Central memory CD8-positive, alpha-beta T cell (primary cell): ENCODE results near the gene ATP11A.

Experiments used
- ATAC-seq: fragments of 150-1000 bp; cut with Tn5 transposase; replicated peaks from 2 replicates; pipeline ENCODE4 v1.10.0; 2022; ENCODE audit warnings: mild to moderate bottlenecking, moderate FRiP score, moderate number of reproducible peaks; ENCODE audit not compliant: poor library complexity, severe bottlenecking; ENCODE audit errors: extremely low read depth
- DNase-seq, 2 donors: peaks; one replicate each; pipeline ENCODE4 v3.0.0; 2021; ENCODE audit warnings: low spot score in 2 of 2
- H3K27ac Mint-ChIP-seq: one replicate; pipeline ENCODE4 v1.8.0; 2022; ENCODE audit warnings: low read depth, mild to moderate bottlenecking, moderate library complexity, mixed read lengths
- H3K27me3 Mint-ChIP-seq: one replicate; pipeline ENCODE4 v1.8.0; 2022; ENCODE audit warnings: mixed read lengths
- H3K36me3 Mint-ChIP-seq: one replicate; pipeline ENCODE4 v1.8.0; 2022; ENCODE audit warnings: mild to moderate bottlenecking, moderate library complexity, mixed read lengths; ENCODE audit not compliant: insufficient read depth
- H3K4me1 Mint-ChIP-seq: one replicate; pipeline ENCODE4 v1.8.0; 2022; ENCODE audit warnings: mixed read lengths
- H3K4me3 Mint-ChIP-seq: one replicate; pipeline ENCODE4 v1.8.0; 2022; ENCODE audit warnings: mild to moderate bottlenecking, moderate library complexity, mixed read lengths
- H3K9me3 Mint-ChIP-seq: one replicate; pipeline ENCODE4 v1.8.0; 2022; ENCODE audit warnings: mixed read lengths

ATP11A gene

DNA sequence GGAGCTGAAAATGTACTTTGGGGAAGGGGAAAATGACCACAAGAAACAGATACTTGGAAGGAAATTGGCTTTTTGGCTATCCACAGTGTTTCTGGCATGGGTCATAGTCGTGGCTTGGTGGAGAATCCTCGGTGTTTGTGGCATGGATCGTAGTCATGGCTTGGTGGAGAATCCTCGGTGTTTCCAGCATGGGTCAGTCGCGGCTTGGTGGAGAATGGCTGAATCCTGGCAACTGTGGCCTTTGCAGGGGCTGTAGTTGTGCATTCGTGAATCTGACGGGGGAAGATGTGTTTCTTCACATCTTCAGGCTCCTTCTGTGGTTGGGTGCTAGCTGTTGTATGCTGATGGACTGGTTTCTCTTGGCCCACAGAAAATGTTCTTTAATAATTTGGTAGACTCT, 217.4 kb downstream of the ATP11A start:
- Mint-ChIP-seq H3K4me1 (no peaks in the 10 kb centered on the region), H3K4me3 (no peak overlapping the region), H3K9me3 (no peaks in the 10 kb centered on the region), H3K27ac (no peak overlapping the region), H3K27me3 (peaks cover 15% of the 10 kb centered on the region), H3K36me3 (no peaks in the 10 kb centered on the region)
- DNase-seq (no peak), ATAC-seq (no peak)

- no peak for DNase-seq
- Mint-ChIP-seq H3K4me3 (no peak overlapping the region), H3K4me1 (no peaks in the 10 kb centered on the region), H3K27me3 (peaks cover 15% of the 10 kb centered on the region), H3K36me3 (no peaks in the 10 kb centered on the region), H3K27ac (no peak overlapping the region), H3K9me3 (no peaks in the 10 kb centered on the region)
- ATAC-seq, result no peak
Measured at GRCh38 chr13:112907871-112908331, 218.1 kb downstream of the ATP11A start.

GRCh38 chr13:112908342-112908741, 218.5 kb downstream of the ATP11A start:
- DNase-seq (no peak), ATAC-seq (no peak)
- H3K4me1 Mint-ChIP-seq, result no peaks in the 10 kb centered on the region
- H3K27ac Mint-ChIP-seq, result no peak overlapping the region
- no peaks in the 10 kb centered on the region for H3K9me3 Mint-ChIP-seq
- H3K27me3 Mint-ChIP-seq, result peaks cover 15% of the 10 kb centered on the region
- no peak overlapping the region for H3K4me3 Mint-ChIP-seq
- H3K36me3 Mint-ChIP-seq, result no peaks in the 10 kb centered on the region

DNA sequence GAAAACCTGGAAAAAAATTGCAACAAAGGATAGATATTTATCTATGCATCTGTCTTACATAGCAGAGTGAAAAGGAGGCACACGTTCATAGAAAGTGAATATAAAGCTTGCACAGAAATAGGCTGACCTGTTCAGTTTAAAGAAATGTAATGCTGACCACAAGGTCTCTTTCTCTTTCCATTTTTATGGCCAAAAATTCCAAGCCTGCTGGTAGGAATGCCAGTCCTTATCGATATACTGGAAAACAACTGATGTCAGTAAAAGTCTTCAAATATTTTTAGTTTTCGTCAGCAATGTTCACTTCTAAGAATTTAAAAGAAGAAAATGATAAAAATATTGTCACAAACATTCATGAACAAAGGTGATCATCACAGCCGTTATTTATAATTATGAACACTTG, 220.2 kb downstream of the ATP11A start:
- Mint-ChIP-seq H3K27ac (no peak overlapping the region), H3K4me1 (no peaks in the 10 kb centered on the region), H3K36me3 (no peaks in the 10 kb centered on the region), H3K9me3 (no peaks in the 10 kb centered on the region), H3K4me3 (no peak overlapping the region), H3K27me3 (peaks cover 15% of the 10 kb centered on the region)
- DNase-seq (no peak), ATAC-seq (no peak)

DNA sequence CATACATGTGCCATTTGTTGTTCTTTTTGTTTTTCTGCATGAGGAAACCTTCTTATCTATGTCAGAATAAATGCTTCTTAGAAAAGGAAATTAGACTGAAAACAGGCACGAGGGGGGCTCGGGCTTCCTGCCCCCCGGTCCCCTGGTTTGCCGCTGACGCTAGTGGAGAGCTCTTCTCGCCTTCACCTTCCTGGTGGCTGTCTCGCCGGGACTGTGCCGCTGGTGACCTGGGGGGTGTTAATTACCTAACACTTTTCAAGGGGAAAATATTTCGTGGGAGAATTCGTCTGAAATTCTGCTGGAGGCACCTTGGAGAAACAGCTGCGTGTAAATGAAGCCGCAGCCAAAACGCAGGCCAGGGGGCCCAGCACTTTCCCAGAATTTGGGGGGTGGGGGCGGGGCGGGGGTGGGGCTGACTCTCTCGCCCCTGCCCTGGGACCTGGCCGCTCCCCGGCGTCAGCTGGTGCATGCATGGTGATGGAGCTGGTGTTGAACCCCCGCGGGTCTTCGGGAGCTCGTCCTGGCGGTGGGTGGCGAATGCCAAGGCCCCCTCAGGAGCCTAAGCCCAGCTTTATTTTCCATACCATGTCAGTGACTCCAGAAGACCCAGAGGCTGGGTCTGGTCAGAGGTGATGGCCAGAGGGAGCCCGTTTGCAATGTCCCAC, 220.9 kb downstream of the ATP11A start:
- H3K27me3 Mint-ChIP-seq, result peaks cover 15% of the 10 kb centered on the region
- no peak for DNase-seq
- no peak for ATAC-seq
- no peak overlapping the region for H3K4me3 Mint-ChIP-seq
- H3K36me3 Mint-ChIP-seq, result no peaks in the 10 kb centered on the region
- no peak overlapping the region for H3K27ac Mint-ChIP-seq
- no peaks in the 10 kb centered on the region for H3K4me1 Mint-ChIP-seq
- no peaks in the 10 kb centered on the region for H3K9me3 Mint-ChIP-seq

DNA sequence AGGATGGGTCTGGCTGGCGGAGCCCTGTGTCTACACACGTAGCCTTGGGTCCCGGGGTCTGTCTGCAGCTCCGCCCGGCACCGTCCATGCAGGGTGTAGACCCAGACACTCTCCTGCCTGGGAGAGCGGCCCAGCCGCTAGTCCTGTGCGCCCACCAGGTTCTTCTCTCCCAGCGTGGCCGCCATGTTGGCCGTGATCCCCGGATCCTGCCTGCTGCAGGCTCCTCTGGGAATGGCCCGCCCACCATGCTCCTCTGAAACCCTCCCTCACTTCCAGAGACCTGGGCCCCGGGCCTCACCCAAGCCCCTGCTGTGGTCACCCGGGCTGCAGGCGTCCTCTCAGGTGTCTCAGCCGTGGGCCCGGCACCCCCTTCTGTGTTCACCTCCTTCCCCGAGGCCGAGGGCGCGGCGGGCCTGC, 221.5 kb downstream of the ATP11A start:
- H3K27ac Mint-ChIP-seq, result no peak overlapping the region

DNA sequence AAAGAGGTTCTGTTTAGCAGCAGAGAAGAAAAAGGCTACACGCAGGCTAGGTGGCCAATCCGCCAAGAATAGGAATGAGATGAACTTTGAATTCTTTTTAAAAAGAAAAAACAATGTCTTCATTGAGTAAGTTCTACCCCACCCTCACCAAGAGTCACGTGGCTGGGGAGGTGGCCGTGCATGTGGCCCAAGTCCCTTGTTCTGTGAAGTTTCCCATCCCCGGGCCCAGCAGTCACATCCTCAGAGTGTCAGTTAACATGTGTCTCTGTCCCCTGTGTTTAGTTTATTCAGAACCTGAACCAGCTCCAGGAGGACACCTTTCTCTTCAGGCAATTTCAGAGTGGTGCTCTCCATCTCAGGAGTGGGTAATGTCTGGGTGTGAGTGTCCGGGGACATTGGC, 222.0 kb downstream of the ATP11A start:
- no peaks in the 10 kb centered on the region for H3K9me3 Mint-ChIP-seq
- no peaks in the 10 kb centered on the region for H3K36me3 Mint-ChIP-seq
- DNase-seq, result no peak
- H3K27me3 Mint-ChIP-seq, result peaks cover 12% of the 10 kb centered on the region
- H3K4me1 Mint-ChIP-seq, result no peaks in the 10 kb centered on the region
- ATAC-seq, result no peak
- H3K4me3 Mint-ChIP-seq, result no peak overlapping the region
- H3K27ac Mint-ChIP-seq, result no peak overlapping the region

More for the DNA sequence above, 221.5 kb downstream of the ATP11A start:
- ATAC-seq, result no peak
- H3K27me3 Mint-ChIP-seq, result peaks cover 13% of the 10 kb centered on the region
- no peak overlapping the region for H3K4me3 Mint-ChIP-seq
- DNase-seq, result no peak
- no peaks in the 10 kb centered on the region for H3K36me3 Mint-ChIP-seq
- H3K9me3 Mint-ChIP-seq, result no peaks in the 10 kb centered on the region
- H3K4me1 Mint-ChIP-seq, result no peaks in the 10 kb centered on the region

- peaks cover 15% of the 10 kb centered on the region for H3K27me3 Mint-ChIP-seq
Measured at GRCh38 chr13:112912726-112913440, 223.0 kb downstream of the ATP11A start.

GRCh38 chr13:112916296-112916695, 226.5 kb downstream of the ATP11A start:
- no peak overlapping the region for H3K4me3 Mint-ChIP-seq
- H3K9me3 Mint-ChIP-seq, result no peaks in the 10 kb centered on the region
- no peak for DNase-seq
- peaks cover 40% of the 10 kb centered on the region for H3K27me3 Mint-ChIP-seq
- no peaks in the 10 kb centered on the region for H3K4me1 Mint-ChIP-seq
- no peaks in the 10 kb centered on the region for H3K36me3 Mint-ChIP-seq
- no peak for ATAC-seq
- no peak overlapping the region for H3K27ac Mint-ChIP-seq

More at GRCh38 chr13:112912726-112913440, 223.0 kb downstream of the ATP11A start:
- no peak for DNase-seq
- ATAC-seq, result no peak
- H3K4me3 Mint-ChIP-seq, result no peak overlapping the region
- H3K9me3 Mint-ChIP-seq, result no peaks in the 10 kb centered on the region
- H3K36me3 Mint-ChIP-seq, result no peaks in the 10 kb centered on the region
- H3K27ac Mint-ChIP-seq, result no peak overlapping the region
- no peaks in the 10 kb centered on the region for H3K4me1 Mint-ChIP-seq

GRCh38 chr13:112917056-112917664, 227.3 kb downstream of the ATP11A start:
- Mint-ChIP-seq H3K4me1 (no peaks in the 10 kb centered on the region), H3K27ac (no peak overlapping the region), H3K27me3 (peaks cover 49% of the 10 kb centered on the region), H3K36me3 (no peaks in the 10 kb centered on the region), H3K9me3 (no peaks in the 10 kb centered on the region), H3K4me3 (no peak overlapping the region)
- DNase-seq (no peak), ATAC-seq (no peak)

DNA sequence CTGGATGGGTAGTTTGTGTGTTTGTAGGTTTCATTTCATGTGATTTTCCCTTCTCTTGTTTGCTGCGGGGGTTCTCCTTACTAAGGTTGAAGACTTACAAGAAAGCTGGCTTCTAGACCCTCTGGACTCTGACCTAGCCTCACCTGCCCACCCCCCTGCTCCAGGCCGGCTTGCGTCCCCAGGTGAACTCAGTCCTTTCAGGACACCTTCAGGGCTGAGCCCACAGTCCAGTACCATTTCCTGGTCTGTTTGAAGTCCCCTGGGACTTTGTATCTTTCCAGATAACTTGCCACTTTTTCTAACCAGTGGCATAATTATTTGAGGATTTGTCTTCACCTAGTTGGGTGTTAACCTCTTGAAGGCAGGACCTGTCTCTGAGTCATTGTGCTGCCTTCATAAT, 227.9 kb downstream of the ATP11A start:
- no peak for ATAC-seq
- Mint-ChIP-seq H3K4me3 (no peak overlapping the region), H3K4me1 (no peaks in the 10 kb centered on the region), H3K36me3 (no peaks in the 10 kb centered on the region), H3K27ac (no peak overlapping the region), H3K9me3 (no peaks in the 10 kb centered on the region), H3K27me3 (peaks cover 54% of the 10 kb centered on the region)
- DNase-seq, result no peak

DNA sequence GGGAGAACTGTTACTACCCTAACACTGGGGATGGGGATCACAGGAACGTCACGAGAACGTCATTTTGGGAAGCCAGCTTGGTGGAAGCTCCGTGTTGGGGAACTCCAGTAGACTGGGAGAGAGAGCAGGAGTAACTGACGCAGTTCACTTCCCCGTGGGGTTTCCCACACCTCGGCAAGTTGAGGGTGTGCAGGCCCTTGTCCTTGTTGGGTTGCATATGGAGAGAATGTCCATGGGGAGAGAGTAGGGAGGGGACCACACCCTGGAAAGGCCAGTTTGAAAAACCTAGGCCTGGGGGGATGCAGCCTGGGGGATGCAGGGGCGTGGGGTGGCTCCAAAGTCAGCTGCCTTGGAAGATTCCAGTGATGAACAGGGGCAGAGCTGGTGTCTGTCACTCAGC, 228.4 kb downstream of the ATP11A start:
- no peak overlapping the region for H3K4me3 Mint-ChIP-seq
- no peak overlapping the region for H3K27ac Mint-ChIP-seq
- H3K27me3 Mint-ChIP-seq, result peaks cover 54% of the 10 kb centered on the region
- ATAC-seq, result no peak
- DNase-seq, result no peak
- H3K4me1 Mint-ChIP-seq, result no peaks in the 10 kb centered on the region
- H3K9me3 Mint-ChIP-seq, result no peaks in the 10 kb centered on the region
- H3K36me3 Mint-ChIP-seq, result no peaks in the 10 kb centered on the region

DNA sequence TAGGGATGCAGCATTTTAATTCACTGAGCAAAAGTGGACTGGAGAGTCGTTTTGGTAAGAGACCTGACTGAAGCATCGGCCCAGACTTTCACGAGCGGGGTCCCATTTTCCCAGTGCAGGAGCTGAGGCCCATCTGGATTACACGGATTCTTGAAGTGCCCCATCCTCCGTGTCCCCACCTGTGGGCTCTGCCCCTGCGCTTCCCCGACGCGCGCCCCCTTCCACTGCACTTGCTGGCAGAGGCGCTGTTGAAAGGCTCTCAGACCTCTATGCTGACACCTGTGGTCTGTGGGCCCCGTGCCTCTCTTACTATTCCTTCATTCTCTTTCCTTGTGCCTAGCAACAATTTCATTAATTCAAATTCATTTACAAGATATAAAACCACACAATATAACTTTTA, 228.9 kb downstream of the ATP11A start:
- Mint-ChIP-seq H3K9me3 (no peaks in the 10 kb centered on the region), H3K36me3 (peaks cover under 1% of the 10 kb centered on the region), H3K27me3 (peaks cover 59% of the 10 kb centered on the region), H3K4me1 (no peaks in the 10 kb centered on the region), H3K27ac (no peak overlapping the region), H3K4me3 (no peak overlapping the region)
- DNase-seq (no peak), ATAC-seq (no peak)
